Effector memory CD4-positive, alpha-beta T cell (primary cell): ENCODE measurements around the gene YWHAG.
"Not testable (repeated sequence)": the region's sequence is repeated elsewhere in the genome, so short reads cannot be mapped to it uniquely, and the experiment has no call there.

Experiments used
- DNase-seq, 3 donors: peaks; one replicate each; pipeline ENCODE4 v3.0.0-alpha.2; 2020
- H3K27ac ChIP-seq: 2 replicates; pipeline ENCODE4 v1.7.0; 2013; ENCODE audit warnings: mild to moderate bottlenecking, low read length, moderate library complexity; ENCODE audit not compliant: insufficient read depth, poor library complexity, severe bottlenecking
- H3K27me3 ChIP-seq: replicated peaks from 2 replicates; pipeline ENCODE4 v1.7.0; 2013; ENCODE audit warnings: mild to moderate bottlenecking, low read length; ENCODE audit not compliant: insufficient read depth, control insufficient read depth, poor library complexity, severe bottlenecking
- H3K36me3 ChIP-seq: 2 replicates; pipeline ENCODE4 v1.7.0; 2013; ENCODE audit warnings: mild to moderate bottlenecking, low read length, moderate library complexity; ENCODE audit not compliant: control insufficient read depth, insufficient read depth
- H3K4me1 ChIP-seq: 2 replicates; pipeline ENCODE4 v1.7.0; 2013; ENCODE audit warnings: low read length, mild to moderate bottlenecking; ENCODE audit not compliant: control insufficient read depth, insufficient read depth, poor library complexity, severe bottlenecking
- H3K4me3 ChIP-seq: 2 replicates; pipeline ENCODE4 v1.7.0; 2013; ENCODE audit warnings: low read length, low read depth, mild to moderate bottlenecking; ENCODE audit not compliant: insufficient read depth, poor library complexity, severe bottlenecking
- H3K9me3 ChIP-seq: 2 replicates; pipeline ENCODE4 v1.7.0; 2013; ENCODE audit warnings: mild to moderate bottlenecking, low read length, moderate library complexity; ENCODE audit not compliant: control insufficient read depth

Gene YWHAG

GRCh38 chr7:76338298-76339084, 20.3 kb downstream of the YWHAG start:
- Histone ChIP-seq H3K27ac (no peak overlapping the region), H3K4me3 (no peak overlapping the region), H3K36me3 (peaks cover 5% of the 10 kb centered on the region), H3K27me3 (no peaks in the 10 kb centered on the region), H3K4me1 (peaks cover 4% of the 10 kb centered on the region), H3K9me3 (no peaks in the 10 kb centered on the region)
- no peak for DNase-seq

GRCh38 chr7:76337147-76337546, 21.6 kb downstream of the YWHAG start:
- H3K4me3 ChIP-seq, result no peak overlapping the region
- no peak overlapping the region for H3K27ac ChIP-seq
- H3K36me3 ChIP-seq, result peaks cover 5% of the 10 kb centered on the region
- no peak for DNase-seq
- H3K4me1 ChIP-seq, result peaks cover 4% of the 10 kb centered on the region
- H3K9me3 ChIP-seq, result no peaks in the 10 kb centered on the region
- no peaks in the 10 kb centered on the region for H3K27me3 ChIP-seq

GRCh38 chr7:76336094-76336493, 22.7 kb downstream of the YWHAG start:
- no peaks in the 10 kb centered on the region for H3K36me3 ChIP-seq
- DNase-seq, result no peak
- H3K9me3 ChIP-seq, result no peaks in the 10 kb centered on the region
- no peak overlapping the region for H3K27ac ChIP-seq
- no peaks in the 10 kb centered on the region for H3K27me3 ChIP-seq
- H3K4me1 ChIP-seq, result peaks cover 3% of the 10 kb centered on the region
- H3K4me3 ChIP-seq, result no peak overlapping the region

- not testable (repeated sequence) for H3K27ac ChIP-seq, DNase-seq, H3K4me3 ChIP-seq, H3K4me1 ChIP-seq, H3K27me3 ChIP-seq, H3K9me3 ChIP-seq, H3K36me3 ChIP-seq
Observed at GRCh38 chr7:76335417-76335816, 23.4 kb downstream of the YWHAG start.

GRCh38 chr7:76334320-76334967, 24.3 kb downstream of the YWHAG start:
- Histone ChIP-seq H3K4me3 (no peak overlapping the region), H3K27me3 (no peaks in the 10 kb centered on the region), H3K4me1 (no peaks in the 10 kb centered on the region), H3K9me3 (no peaks in the 10 kb centered on the region), H3K36me3 (peaks cover 6% of the 10 kb centered on the region), H3K27ac (no peak overlapping the region)
- no peak for DNase-seq

- no peak for DNase-seq
Observed at GRCh38 chr7:76333511-76334101, 25.2 kb downstream of the YWHAG start.

GRCh38 chr7:76332078-76332477, 26.7 kb downstream of the YWHAG start:
- Histone ChIP-seq H3K36me3 (peaks cover 19% of the 10 kb centered on the region), H3K9me3 (no peaks in the 10 kb centered on the region), H3K27me3 (no peaks in the 10 kb centered on the region), H3K27ac (no peak overlapping the region), H3K4me1 (no peaks in the 10 kb centered on the region), H3K4me3 (no peak overlapping the region)
- no peak for DNase-seq

More at GRCh38 chr7:76333511-76334101, 25.2 kb downstream of the YWHAG start:
- H3K27me3 ChIP-seq, result no peaks in the 10 kb centered on the region
- no peaks in the 10 kb centered on the region for H3K9me3 ChIP-seq
- peaks cover 14% of the 10 kb centered on the region for H3K36me3 ChIP-seq
- no peak overlapping the region for H3K27ac ChIP-seq
- H3K4me3 ChIP-seq, result no peak overlapping the region
- no peaks in the 10 kb centered on the region for H3K4me1 ChIP-seq

- H3K9me3 ChIP-seq, result no peaks in the 10 kb centered on the region
- no peaks in the 10 kb centered on the region for H3K4me1 ChIP-seq
- H3K4me3 ChIP-seq, result no peak overlapping the region
- peaks cover 19% of the 10 kb centered on the region for H3K36me3 ChIP-seq
- H3K27me3 ChIP-seq, result no peaks in the 10 kb centered on the region
- DNase-seq, result no peak
- no peak overlapping the region for H3K27ac ChIP-seq
Observed at GRCh38 chr7:76330673-76331072, 28.1 kb downstream of the YWHAG start.

GRCh38 chr7:76330261-76330660, 28.5 kb downstream of the YWHAG start:
- no peaks in the 10 kb centered on the region for H3K27me3 ChIP-seq
- H3K36me3 ChIP-seq, result peaks cover 19% of the 10 kb centered on the region
- H3K4me1 ChIP-seq, result no peaks in the 10 kb centered on the region
- H3K9me3 ChIP-seq, result no peaks in the 10 kb centered on the region
- DNase-seq, result no peak
- no peak overlapping the region for H3K27ac ChIP-seq
- H3K4me3 ChIP-seq, result no peak overlapping the region

- Histone ChIP-seq H3K27ac (no peak overlapping the region), H3K36me3 (peaks cover 19% of the 10 kb centered on the region), H3K9me3 (no peaks in the 10 kb centered on the region), H3K27me3 (no peaks in the 10 kb centered on the region), H3K4me1 (no peaks in the 10 kb centered on the region), H3K4me3 (no peak overlapping the region)
- no peak for DNase-seq
Observed at GRCh38 chr7:76329479-76329878, 29.3 kb downstream of the YWHAG start.
